ENCODE data around the gene ZNF438.

DNA sequence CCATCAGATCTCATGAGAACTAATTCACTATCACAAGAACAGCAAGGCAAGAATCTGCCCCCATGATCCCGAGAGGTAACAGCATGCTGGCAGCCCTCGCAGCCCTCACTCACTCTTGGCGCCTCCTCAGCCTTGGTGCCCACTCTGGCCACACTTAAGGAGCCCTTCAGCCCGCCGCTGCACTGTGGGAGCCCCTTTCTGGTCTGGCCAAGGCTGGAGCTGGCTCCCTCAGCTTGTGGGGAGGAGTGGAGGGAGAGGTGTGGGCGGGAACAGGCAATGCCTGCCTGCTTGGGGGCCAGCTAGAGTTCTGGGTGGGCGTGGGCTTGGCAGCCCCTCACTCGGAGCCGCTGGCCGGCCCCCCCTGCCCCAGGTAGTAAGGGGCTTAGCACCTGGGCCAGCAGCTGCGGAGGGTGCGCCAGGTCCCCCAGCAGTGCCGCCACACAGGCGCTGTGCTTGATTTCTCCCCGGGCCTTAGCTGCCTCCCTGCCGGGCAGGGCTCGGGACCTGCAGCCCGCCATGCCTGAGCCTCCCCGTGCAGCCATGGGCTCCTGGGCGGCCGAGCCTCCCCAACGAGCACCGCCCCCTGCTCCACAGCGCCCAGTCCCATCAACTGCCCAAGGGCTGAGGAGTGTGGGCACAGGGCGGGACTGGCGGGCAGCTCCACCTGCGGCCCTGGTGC lies 24.0 kb upstream of the ZNF438 start:
- TF ChIP-seq CBX5 (IDR thresholded peaks at IDR 0.05; ENCODE audit: low read depth, low read length): no peak
- TF ChIP-seq EP300 (IDR thresholded peaks at IDR 0.05; ENCODE audit: borderline replicate concordance in 1 of 2, low read depth in 2 of 2, low read length in 2 of 2): no peak
- TF ChIP-seq, protein P1, sequence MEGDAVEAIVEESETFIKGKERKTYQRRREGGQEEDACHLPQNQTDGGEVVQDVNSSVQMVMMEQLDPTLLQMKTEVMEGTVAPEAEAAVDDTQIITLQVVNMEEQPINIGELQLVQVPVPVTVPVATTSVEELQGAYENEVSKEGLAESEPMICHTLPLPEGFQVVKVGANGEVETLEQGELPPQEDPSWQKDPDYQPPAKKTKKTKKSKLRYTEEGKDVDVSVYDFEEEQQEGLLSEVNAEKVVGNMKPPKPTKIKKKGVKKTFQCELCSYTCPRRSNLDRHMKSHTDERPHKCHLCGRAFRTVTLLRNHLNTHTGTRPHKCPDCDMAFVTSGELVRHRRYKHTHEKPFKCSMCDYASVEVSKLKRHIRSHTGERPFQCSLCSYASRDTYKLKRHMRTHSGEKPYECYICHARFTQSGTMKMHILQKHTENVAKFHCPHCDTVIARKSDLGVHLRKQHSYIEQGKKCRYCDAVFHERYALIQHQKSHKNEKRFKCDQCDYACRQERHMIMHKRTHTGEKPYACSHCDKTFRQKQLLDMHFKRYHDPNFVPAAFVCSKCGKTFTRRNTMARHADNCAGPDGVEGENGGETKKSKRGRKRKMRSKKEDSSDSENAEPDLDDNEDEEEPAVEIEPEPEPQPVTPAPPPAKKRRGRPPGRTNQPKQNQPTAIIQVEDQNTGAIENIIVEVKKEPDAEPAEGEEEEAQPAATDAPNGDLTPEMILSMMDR (IDR thresholded peaks at IDR 0.05; ENCODE audit: control extremely low read depth in 1 of 3, insufficient read depth in 1 of 3, low read depth in 1 of 3, low read length in 3 of 3): no peak
- TF ChIP-seq, protein P2, sequence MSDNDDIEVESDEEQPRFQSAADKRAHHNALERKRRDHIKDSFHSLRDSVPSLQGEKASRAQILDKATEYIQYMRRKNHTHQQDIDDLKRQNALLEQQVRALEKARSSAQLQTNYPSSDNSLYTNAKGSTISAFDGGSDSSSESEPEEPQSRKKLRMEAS (IDR thresholded peaks at IDR 0.05): no peak
- TF ChIP-seq JUN (IDR thresholded peaks at IDR 0.05; ENCODE audit: low read depth, low read length): no peak
- TF ChIP-seq SRF (IDR thresholded peaks at IDR 0.05; ENCODE audit: low read depth, low read length): no peak
- no peak for TF ChIP-seq ZNF274 (IDR thresholded peaks at IDR 0.05; ENCODE audit: borderline replicate concordance, extremely low read depth, low read length)
- TF ChIP-seq SIN3A (conservative IDR thresholded peaks at IDR 0.05 in 1 of 2, IDR thresholded peaks at IDR 0.05 in 1 of 2; ENCODE audit: low read depth in 1 of 2, low read length in 2 of 2): no peak
- no peak for TF ChIP-seq RFX5 (IDR thresholded peaks at IDR 0.05; ENCODE audit: borderline replicate concordance, low read depth, low read length)
- TF ChIP-seq MAFK (IDR thresholded peaks at IDR 0.05; ENCODE audit: low read depth, low read length): no peak
- TF ChIP-seq FOSL1 (IDR thresholded peaks at IDR 0.05; ENCODE audit: insufficient read depth, low read depth, low read length): no peak
- no peak for TF ChIP-seq POLR2AphosphoS5 (IDR thresholded peaks at IDR 0.05; ENCODE audit: low read depth, low read length)
